Mesenteric fat pad (tissue), 1 donor: ENCODE results near the gene MBNL3. TPM values are rescaled to one million over a fixed set of nuclear protein-coding genes. Genes with fewer than 3 reads are reported as not detected.

ENCODE experiments used
- DNase-seq: peaks from one replicate; pipeline ENCODE4 v3.0.0-alpha.2; 2020; ENCODE audit warnings: low spot score
- long read RNA-seq: library from polyadenylated mRNA; unstranded; transcript quantifications from one replicate; pipeline ENCODE4 v2.0.0, GENCODE V29; 2020
- total RNA-seq: library from RNA; stranded (reverse); fragmentation: NEBNext Ultra II Directional; extraction: Animal tissue kit (Norgen Biotek cat#: 25700); gene quantifications from one replicate; pipeline ENCODE4 v1.2.1, GENCODE V29; 2021
- donor health status: DM: yes; HTN: yes; CAD: no.

MBNL3 gene, protein sequence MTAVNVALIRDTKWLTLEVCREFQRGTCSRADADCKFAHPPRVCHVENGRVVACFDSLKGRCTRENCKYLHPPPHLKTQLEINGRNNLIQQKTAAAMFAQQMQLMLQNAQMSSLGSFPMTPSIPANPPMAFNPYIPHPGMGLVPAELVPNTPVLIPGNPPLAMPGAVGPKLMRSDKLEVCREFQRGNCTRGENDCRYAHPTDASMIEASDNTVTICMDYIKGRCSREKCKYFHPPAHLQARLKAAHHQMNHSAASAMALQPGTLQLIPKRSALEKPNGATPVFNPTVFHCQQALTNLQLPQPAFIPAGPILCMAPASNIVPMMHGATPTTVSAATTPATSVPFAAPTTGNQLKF
- 14.6 TPM for total RNA-seq
- long read RNA-seq, partial matches to known transcripts: 0 of 10 reads
- long read RNA-seq, other reads (novel, unspliced or antisense): 10 of 10 reads

DNA sequence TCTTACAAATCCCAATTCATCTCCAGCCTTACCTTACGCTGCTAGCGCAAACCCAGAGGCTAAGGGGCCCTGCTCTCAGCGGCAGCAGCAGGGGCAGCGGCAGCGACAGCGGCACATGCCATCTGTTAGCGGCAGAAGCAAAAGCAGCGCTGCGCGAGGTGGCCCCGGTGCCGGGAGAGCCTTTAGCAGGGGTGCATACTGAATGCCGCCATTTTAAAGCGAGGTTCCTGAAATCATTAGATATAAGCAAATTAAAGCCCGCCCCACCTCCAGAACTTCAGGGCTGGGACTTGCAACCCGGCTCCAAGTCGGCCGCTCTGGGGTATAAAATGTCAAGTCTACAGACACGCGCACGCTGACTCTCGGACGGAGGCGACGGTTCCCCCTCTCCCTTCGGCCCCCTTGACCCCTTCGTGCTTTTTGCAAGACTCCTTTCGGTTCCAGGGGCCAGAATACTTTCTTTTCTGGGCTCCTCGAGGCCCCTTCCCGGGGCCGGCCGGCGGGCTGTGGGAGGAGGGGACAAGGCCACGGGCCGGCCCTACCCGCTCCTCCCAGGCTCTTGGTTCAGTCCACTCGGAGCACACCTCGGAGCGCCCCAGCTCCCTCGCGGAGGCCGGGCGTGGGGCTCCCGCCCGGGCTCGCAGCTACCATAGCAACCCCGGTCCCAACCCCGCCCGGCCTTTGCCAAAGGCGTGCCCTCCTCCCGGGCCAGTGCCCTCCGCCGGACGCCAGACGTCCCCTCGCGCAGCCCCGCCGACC is at the start of gene MBNL3:
Gene MBNL3, minus strand, starts transcription at position 220 of the 759 bp plus-strand sequence. CDS start 49,427 bp downstream, outside the sequence.
- peak; percentile 91 for DNase-seq

DNA sequence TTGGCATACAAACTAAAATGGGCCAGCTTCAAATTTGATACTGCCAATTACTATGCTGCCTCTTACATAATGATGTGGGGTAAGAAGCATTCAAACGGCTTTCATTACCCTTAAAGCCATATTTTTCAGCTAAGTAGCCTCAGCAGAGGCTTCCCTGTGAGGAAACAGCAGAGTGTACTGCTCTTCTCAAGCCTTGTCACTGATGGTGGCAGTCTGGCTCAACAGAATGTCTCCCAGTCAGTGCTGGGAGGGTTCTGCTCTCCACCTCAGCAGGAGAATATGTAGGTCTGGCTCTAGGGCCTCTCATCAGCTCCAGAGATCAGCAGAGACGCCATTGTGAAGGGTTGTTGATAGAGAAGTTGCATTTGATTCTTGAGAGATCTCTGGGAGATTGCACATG is 44.6 kb upstream of the MBNL3 start:
- DNase-seq: no peak

DNA sequence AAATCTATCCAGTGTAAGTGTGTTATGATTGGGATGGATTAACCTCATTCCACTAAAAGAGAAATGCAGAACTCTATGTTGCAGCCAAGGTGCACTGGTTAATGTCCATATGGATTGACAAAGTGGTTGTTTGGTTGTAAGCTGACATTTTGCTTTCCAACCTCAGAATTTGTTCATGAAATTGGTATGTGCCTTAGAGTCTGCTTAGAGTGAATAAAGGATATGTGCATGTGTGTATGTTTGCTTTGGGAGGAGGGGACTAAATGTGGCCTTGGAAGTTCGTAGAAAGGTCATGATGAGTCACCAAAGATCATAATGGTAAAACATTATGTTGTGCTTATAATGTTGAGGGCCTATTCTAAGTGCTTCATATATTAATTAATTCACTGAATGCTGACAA is 44.1 kb upstream of the MBNL3 start:
- DNase-seq: no peak

DNA sequence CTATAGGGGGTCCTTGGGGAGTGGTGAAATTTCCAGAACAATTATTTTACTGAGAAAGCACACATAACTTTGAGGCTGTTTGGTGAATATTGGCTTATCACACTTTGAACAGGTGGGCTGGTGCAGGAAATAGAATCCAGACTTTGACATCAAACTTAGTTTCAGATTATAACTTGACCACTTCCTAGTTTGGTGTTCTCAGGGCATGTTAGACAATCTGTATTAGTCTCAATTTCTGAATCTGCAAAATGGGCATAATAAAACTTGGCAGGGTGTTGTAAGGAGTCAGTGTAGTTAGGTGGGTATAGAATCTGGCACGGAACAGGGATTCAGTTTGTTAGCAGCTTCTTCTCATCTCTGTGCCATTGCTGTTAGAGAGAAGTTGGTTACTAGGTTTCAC is 43.3 kb upstream of the MBNL3 start:
- no peak for DNase-seq

DNA sequence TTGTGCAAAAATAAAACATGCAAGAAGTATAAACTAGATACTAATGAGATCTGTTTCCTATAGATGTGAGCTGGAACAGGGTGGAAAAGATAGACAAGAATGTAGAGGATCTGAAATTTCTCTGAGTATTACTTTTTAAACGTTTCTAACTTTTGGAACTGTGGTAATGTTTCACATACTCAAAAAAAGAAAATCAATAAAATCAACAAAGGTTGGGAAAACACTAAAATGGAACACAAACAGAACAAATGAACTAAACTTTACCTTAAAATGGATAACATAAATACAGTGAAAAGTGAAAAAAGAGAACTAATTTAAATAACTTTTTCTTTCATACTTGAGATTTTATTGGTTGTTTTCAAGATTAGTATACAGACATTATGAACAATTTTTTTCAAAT is 32.0 kb upstream of the MBNL3 start:
- DNase-seq: no peak

DNA sequence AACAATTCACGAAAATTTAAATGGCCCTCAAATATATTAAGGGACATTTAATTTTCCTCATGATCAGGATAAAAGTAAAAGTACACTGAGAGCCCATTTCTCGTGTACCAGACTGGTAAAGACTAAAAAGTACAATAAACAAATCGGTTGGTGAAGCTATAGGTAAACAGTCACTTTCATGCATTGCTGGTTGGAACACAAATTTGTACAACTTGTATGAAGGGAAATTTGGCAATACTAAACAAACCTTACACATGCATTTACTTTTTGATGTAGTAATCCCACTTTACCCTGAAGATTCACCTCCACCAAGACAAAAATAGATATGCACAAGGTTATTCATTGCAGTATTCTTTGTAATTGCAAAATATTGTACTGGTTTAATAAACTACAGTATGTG is 31.4 kb upstream of the MBNL3 start:
- DNase-seq: no peak

DNA sequence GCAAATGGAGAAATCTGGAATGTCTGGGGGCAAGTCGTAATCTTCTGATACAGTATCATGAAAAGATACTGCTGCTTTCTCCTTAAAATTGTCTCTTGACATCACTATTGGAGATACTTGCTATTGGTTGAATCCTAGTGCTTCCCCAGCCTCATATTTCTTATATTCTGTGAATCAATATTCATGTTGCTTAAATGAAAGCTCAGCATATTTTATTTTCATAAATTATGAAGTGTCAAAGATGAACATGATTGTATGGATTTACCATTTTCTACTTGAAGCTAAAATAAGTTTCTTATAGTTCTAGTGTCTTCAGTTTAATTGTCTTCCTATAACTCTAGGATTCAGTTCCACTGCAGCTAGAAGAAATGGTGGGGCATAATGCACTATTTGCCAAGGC is 29.6 kb upstream of the MBNL3 start:
- no peak for DNase-seq

DNA sequence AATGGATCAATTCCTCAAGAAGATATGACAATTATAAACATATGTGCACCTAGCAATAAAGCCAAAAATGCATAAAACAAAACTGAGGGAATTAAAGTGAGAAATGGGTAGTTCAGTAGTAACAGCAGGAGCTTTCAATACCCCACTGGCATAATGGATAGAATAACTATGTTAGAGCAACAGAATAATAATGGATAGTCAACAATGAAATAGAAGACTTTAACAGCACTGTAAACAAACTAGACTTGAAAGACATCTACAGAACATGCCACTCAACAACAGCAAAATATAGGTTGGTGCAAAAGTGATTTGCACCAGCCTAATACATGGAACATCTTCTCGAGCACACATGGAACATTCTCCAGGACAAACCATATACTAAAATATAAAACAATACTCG is 20.0 kb upstream of the MBNL3 start:
- DNase-seq: no peak

DNA sequence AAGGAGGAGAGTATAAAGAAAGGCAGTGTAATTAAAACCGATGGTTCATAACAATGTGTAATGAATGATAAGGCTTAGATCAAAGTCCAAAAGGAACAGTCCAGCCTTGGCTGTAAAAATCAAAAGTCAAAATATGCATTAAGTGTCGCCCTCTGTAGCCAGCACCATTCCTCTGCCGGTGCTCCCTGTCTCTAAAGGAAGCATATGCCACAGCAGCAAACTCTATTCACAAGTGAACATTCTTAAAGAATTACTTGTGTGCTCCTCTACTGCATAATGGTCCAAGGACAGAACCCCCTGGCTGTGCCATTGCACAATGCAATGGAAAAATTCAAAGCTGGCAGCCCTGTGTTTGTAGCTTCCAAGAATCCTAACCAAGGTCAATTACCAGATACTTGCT is 16.3 kb upstream of the MBNL3 start:
- no peak for DNase-seq

DNA sequence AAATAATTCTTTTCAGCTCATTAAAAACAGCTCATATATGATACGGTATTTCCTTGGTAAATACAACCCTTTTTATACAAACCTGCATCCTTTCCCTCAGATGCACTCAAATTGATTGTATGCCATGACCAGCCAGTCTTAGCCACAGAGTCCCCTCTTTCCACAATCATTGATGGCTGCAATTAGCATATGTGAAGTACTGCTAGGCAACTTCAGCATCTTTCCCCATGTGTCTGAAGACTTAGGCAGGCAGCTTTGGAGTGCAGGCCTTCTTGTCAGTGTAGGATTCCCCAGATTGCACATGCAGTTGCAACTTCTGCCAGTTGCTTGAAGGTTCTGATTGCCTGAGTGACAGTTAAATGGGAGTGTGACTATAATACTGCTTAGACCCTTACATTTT is 15.6 kb upstream of the MBNL3 start:
- no peak for DNase-seq

DNA sequence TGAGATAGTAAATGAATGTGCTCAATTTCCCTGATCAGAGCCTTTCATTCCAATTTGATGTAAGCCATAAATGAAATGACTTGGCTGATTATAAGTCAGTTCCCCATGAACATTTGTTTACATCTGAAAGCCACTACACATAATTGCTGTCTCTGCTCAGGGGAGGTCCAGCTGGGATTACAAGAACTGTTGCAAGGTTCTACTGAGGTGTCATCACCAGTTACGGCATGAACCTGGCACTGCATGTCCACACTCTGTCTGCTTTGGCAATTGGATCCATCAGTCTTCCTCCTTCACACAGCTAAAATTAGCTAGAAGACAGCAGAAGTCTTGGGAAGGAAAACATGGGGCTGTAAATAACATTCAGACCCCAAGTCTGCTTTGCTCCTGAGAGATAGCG is 12.8 kb upstream of the MBNL3 start:
- no peak for DNase-seq

DNA sequence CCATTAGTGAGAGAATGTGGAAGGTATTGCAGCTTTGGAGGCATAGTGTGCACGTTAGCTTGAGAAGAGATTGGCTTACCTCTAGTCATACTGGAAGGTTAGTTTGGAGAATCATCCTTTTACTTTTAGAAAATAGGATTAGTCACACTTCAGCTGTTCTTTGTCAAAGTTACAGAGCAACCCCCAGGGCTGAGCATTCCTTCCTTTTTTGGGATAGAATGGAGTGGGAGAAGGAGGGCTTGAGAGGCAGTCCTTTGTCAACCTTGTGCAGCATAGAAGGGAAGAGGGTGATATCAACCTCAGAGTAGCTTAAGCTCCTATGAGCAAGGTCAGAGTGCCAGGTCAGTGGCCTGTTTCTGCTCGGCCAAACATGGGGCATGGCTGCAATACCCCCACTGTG is 8.6 kb upstream of the MBNL3 start:
- no peak for DNase-seq

DNA sequence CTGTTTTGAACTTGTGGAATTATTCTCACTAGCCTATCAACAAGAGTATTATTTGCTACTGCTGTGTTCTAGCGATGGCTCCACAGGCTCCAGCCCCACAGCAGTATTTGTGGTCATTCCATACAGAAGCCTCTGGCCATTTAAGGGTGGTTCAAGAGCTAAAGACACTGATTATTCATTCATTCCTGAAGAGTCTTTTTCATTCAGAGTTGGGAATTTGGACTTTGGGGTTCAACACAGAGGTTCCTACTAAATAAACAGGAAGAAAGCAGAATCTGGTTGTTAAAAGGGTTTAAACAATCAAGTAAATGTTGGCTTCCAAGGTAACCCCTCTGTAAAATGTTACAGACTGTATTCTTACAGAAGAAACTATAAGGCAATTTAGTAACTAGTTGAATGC is 4.3 kb upstream of the MBNL3 start:
- no peak for DNase-seq

DNA sequence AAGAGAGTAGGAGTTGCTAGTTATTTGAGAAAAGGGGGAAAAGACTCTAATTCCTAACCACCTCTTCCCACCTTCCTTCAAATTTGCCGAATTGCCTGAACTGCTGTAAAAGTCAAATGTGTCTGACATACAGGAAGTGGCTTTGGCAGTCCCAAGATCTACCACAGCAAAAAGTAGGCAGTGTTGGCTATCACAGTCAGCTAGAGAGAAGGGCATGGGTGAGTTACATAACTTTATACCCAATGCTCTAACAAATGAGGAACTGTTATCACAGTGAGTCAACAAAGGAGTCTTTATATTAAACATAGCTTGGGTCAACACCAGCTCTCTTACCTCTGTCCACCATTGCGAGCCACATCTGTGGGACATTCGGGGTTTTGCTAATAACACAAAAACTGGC is 2.4 kb upstream of the MBNL3 start:
- no peak for DNase-seq

DNA sequence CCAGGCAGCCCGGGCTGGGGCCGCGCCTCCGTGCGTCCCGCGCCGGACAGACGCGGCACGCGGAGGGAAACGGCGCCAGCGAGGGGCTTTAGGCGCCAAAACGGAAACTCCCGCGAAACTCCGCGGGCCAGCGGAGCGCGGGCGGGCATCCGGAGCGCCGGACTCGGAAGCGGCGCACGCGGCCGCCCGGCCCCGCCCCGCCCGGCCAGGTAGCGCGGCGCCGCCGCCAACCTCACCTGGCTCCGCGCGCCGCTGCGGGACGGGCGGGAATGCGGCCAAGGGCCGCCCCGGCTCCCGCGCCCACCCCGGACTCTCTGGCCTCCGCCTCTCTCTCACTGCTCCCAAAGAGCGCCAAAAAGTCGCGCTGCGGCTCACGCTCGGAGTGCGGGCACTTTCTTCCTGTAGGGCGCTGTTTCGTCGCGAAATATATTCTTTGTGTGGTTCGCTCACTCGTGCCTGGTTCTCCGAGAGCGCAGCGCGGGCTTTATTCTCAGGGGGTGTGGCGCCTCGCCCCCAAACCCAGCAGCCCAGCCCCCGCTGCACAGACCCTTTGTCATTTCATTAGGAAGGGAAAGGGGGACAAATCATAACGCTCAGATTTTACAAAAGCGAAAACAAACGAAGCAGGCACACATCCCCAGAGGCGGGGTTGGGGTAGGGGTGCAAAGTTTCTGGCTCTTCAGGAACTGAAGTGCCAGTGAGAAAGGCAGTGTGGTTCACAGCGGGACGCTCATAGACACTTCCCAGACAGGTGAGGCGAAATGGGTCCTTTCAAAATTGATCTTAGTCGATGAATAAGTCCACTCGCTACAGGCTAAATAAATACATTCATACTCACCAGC is 961 bp upstream of the MBNL3 start:
- DNase-seq: no peak

DNA sequence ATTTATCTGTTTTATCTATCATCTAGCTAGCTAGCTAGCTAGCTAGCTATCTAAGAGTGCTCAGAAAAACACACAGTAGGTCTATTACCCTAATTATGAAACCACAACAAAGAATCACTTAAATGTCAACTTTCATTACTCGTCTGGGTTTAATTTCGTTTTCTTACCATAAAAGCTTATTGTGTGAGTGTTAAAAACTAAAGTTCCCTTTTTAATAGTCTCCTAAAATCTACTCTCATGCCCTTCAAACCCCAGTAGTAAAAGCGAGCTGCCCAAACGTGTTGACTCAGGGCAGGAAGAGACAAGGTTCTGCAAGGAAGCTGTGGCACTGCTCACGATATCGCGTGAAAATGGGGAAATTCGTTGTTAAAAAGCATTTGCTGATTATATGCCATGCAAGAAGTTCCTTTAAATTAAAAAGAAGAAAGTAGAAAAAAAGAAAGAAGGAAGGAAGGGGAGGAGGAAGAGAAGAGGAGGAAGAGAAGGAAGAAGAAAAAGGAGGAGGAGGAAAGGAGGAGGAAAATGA is 595 bp downstream of the MBNL3 start:
- no peak for DNase-seq

DNA sequence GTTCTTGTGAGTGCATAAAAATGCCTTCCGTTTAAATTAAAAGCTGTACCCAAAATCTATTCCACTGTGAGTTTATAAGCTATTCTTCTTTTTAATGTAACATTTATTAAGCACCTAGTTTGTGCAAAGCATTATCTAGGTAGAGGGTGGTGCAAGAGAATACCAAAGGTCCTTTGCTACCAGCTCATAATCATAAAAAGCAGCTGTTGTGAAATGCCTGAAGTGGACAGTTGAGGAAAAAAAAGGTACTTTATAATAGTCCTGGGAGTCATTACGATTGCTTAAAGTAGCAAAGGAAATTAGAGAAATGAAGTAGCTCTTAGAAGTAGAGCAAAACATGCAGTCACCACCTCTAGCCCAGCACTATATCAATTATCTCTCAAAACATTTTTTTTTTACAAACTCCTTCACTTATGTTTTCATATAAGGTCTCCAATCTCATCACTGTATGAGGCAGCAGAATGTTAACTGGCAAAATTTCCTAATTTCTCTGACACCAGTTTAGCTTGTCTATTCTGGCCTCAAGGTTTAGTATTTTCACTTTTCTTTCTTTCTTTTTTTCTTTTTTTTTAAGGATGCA is 2.1 kb downstream of the MBNL3 start:
- DNase-seq: no peak

DNA sequence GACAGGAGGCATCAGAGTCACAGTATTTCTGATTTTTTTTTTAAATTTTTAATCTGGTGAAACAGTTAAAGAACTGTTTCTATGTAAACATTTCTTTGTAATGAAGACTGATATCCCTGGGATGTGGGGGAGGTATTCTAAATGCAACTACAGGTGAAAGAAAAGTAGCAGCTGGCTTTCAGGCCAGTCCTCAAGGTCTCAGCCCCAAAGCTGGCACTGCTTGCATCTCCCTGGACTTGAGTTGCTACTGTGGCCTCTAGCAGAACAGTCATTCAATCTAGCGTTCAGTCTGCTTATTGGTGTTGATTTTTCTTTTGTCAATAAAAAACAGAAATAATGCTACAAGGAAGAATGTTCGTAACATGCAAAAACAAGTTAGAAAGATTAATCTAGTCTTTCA is 4.9 kb downstream of the MBNL3 start:
- no peak for DNase-seq

DNA sequence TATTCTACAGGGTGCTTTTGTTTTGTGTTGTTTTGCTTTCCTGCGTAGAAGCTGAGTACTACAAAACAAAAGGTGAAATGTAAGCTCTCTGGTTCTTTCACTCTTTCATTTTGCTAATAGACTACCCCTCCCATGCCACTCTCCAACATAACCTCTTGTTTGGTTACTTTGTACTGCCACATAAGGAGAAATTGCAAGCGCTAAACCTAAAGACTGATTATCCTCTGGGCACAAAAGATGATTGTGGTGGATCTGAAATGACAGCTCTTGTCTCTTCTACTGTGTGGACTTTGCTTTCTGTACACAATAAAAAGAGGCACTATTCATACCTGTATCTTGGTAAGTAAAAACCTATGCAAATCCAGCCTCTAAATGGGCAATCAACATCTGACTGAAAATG is 5.3 kb downstream of the MBNL3 start:
- DNase-seq: no peak

DNA sequence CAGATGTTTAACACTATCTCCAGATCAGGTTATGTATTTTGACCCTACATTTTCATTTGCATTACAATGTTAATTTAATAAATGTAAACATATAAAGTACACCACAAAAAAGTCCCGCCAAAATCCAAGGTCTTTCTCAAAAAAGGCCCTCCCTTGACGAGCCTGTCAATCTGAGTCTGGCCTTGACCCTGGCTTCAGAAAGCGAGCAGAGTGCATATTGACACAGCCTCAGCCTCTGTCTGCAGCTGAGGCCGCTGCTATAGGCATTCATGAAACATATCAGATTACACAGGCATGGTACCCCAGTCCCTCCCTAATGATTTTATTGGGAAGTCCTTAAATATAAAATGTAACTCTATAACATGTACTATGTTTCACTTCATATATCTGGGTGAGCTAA is 6.2 kb downstream of the MBNL3 start:
- DNase-seq: no peak

DNA sequence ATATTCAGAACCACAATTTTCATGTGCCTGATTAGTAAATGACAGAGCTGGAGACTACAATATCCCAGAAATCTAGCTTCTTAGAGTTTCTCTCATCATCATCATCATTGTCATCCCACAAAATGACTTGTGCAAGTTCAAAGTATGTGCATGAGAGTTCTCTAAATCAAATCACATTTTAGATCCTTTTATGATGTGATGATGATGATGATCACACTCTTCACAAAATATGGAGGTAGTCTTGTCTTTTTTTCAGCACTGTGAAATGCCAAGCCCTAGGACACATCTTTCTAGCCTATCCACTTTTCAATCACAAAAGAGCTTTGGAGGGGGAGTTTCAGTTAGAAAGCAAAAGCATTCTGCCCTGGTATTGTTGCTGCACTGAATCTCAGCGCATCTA is 7.4 kb downstream of the MBNL3 start:
- DNase-seq: no peak
